NCI-H1105 treated with DMSO at 0.1 percent for 48 hours (cell line): ENCODE data around the gene VTI1A.

Experiments used
- DNase-seq: peaks from one replicate; lab custom pipeline; 2025; lab: John Stamatoyannopoulos, UW

The VTI1A gene

GRCh38 chr10:112639298-112639697, 192.3 kb downstream of the VTI1A start:
- no peak for DNase-seq

DNA sequence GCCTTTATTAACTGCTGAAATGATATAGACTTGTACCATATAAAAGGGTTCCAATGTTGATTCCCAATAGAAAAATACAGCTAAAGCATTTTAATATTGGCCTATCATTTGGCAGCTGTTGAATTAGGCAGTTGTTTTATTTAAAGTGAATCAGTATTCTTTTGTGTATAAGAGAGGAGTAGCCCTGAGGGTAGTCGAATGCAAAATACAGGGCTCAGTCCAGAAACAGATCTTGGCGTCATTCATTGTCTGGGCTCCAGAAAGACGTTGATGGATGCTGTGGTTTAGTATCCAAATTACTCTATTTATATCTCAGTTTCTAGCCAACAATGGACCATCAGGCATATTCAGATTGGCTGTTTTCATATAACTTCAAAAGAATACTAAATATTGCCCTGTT, 193.6 kb downstream of the VTI1A start:
- no peak for DNase-seq

GRCh38 chr10:112643600-112644264, 196.7 kb downstream of the VTI1A start:
- no peak for DNase-seq

DNA sequence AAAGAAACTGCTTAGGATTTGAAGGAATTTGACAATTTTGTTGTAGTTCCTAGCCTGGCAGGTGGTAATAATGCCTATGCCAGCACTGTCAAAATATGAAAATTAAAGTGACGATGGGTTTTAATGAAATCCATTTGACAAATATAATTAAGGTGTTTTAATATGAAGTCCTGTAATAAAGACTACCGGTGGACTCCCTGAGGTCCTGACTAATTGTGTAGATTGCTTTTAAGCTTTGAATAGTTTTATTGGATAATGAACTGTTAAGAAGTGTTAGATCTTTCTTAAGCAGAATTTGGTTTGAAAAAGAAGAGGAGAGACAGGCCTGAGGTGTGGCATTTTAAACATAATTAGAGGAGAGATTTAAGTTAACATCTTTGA, 197.2 kb downstream of the VTI1A start:
- DNase-seq, result no peak

DNA sequence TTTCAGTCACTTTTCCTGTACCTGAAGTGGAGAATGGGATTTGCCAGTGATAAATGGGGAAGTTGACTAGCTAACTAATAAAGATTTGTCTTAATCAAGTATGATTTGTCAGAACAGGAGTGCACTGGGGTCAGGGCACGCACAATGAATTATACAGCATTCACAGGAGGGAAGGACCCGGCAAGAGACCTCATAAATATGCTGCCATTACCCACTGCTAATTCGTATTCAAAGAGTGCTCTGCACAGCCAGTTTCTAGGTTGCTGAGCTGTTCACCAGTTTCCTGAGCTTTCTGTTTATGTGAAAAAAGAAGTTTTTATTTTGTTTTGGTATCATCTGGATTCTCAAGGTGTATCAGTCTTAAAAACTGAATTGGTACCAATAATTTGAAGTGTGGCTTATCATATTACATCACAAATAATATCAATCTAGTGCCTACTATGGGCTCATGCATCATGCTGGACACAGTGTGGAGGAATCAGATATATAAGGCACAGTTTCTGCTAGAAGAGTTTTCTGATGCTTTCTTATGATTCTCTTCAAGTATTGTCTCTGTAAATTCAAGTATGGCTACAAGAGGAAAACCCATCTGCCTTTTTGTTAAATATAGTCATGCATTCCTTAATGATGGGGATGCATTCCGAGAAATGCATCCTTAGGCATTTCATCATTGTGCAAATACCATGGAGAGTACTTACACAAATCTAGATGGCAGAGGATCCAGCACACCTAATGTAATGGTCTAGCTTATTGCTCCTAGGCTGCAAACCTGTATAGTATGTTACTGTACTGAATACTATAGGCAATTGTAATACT, 202.2 kb downstream of the VTI1A start:
- no peak for DNase-seq

- DNase-seq, result no peak
Measured at GRCh38 chr10:112649822-112650152, 202.8 kb downstream of the VTI1A start.

- DNase-seq, result no peak
Measured at GRCh38 chr10:112650588-112651030, 203.6 kb downstream of the VTI1A start.

DNA sequence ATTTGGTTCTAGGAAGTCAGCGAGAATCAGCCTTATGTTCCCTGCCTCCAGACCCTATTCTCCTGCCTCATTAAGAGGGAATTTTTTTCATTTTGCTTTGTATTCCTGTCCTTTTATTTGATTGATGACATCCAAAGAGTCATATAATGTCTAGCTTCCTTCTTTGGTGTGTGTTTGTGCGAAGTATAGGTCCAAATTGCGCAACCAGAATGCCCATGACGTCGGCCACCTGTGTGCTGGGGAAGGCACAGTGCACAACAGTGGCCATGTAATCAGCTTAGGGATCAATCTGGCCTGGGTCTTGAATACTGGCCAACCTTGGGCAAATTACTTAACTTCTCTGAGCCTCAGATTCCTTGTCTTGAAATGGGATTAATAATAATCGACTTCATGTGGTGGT, 206.2 kb downstream of the VTI1A start:
- DNase-seq, result no peak

- no peak for DNase-seq
Measured at GRCh38 chr10:112653851-112654250, 206.8 kb downstream of the VTI1A start.

GRCh38 chr10:112654794-112655193, 207.8 kb downstream of the VTI1A start:
- no peak for DNase-seq

- DNase-seq, result no peak
Measured at GRCh38 chr10:112655722-112656121, 208.7 kb downstream of the VTI1A start.

- no peak for DNase-seq
Measured at GRCh38 chr10:112658465-112658864, 211.4 kb downstream of the VTI1A start.

DNA sequence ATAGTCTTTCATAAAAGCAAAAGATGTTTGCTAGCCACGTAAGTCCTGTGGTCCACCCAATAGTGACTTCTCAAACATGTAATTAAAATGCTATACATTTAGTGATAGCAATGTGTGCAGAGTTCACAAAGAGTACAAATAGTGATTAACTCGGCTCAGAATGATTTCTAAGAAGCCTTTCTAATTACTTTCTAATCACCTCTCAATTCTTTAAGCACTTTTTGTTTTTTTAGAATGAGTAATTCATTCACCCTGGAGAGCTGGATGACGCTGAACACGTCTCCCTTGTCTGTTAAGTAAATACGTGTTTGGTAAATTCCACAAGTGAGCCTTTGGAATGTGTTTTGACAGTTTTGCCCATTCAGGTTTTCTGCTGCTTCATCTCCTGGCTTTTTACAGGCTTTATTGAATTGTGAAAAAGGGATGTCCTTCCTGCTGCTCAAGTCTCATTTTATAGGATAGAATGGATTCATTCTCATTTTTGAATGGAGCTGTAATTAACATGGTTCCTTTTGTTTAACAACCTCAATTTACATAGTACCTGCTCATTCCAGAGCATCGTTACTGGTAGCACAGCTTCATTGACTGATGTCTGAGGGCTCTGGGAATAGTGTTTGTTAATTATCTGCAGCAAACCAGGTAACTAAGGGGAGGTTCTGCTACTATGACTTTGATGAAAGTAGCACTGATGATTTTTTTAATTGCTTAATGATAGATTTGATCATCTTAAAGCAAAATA, 212.1 kb downstream of the VTI1A start:
- DNase-seq, result no peak

GRCh38 chr10:112663234-112664125, 216.5 kb downstream of the VTI1A start:
- DNase-seq, result no peak

DNA sequence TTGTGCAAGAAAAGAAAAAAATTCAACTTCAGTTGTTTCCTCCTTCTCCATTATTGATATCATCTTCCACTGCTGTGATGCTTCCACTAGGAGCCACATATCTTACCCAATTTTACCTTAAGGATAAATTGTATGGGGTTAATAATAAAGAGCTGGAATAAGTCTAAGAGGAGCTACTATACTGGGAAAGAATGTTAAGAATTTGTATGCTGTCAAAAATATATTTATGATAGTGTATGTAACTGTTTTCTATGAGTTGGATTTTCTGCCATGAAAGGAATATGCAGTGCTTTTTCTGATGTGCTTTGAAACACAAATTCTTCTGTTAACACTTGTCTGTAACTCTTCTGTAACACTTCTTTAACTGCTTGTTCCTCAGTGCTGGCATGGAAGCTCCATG, 219.1 kb downstream of the VTI1A start:
- DNase-seq, result no peak

DNA sequence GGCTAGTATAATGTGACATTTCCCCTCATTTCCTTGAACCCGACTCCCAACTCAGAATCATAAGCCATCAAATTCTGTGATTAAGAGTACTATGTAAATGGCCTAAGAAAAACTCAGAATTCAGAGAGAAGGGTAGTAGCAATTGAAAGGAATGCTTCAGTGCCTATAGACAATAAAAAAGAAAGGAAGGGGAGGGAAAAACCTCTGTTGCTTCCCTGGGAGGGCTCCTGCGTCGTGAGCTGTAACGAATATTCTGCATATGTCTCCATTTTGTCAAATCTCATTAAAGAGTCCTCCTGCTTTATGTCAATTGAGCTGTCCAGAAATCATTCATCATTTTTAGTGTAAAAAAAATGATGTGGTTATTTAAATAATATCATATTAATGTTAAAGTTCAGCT, 223.0 kb downstream of the VTI1A start:
- no peak for DNase-seq

- no peak for DNase-seq
Measured at GRCh38 chr10:112671743-112672142, 224.7 kb downstream of the VTI1A start.

DNA sequence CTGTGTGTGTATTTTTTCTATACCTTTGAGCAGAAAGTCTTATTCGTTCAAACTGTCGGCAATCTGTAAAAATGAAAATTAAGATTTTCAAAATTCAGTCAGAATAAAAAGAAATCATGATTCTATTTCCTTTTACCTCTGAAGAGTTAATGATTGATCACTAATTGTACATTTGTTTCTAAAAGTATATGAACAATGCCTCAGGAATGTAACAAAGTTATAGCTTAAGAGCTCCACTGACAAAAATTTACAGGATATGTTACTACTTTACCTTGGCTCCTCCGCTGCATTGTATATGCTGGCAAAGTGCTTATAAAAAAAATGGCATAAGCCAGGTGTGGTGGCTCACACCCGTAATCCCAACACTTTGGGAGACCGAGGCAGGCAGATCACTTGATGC, 225.7 kb downstream of the VTI1A start:
- DNase-seq, result no peak

GRCh38 chr10:112675560-112676083, 228.6 kb downstream of the VTI1A start:
- DNase-seq, result no peak

DNA sequence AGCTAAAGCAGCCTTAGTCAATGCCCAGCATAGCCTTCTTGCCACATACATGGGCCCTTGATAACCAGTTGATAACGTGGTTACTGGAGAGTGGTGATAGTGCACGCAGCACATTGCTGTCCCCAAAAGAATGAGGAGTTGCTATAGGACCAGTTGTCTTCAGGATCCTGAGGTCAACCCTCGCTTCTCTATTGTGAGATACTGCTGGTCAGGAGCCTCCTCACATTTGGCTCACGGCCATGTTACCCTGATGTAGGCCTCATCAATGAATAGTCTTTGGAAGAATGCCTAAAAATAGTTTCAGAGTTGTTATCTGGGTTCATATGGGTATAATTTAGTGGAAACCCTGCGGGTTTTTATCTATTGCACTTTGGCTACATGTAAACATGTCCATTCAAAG, 230.7 kb downstream of the VTI1A start:
- DNase-seq, result no peak

- no peak for DNase-seq
Measured at GRCh38 chr10:112678581-112678980, 231.6 kb downstream of the VTI1A start.

GRCh38 chr10:112678987-112679386, 232.0 kb downstream of the VTI1A start:
- DNase-seq, result no peak
